ENCODE results near the gene TM2D3. TPM values are rescaled to one million over a fixed set of nuclear protein-coding genes. Genes with fewer than 3 reads are reported as not detected.

Gene TM2D3
- total and polyA plus RNA-seq, 2 experiments from 2014 or later: 26.2 to 36.6 TPM

- TF ChIP-seq ZNF462 (CRISPR knock-in tag; IDR thresholded peaks at IDR 0.05): no peak
- TF ChIP-seq CTCF (conservative IDR thresholded peaks at IDR 0.05; ENCODE audit: low read depth in 2 of 2): no peak
- no peak for TF ChIP-seq EZH2 (IDR thresholded peaks at IDR 0.05; ENCODE audit: low read depth, unreplicated experiment)
Measured at GRCh38 chr15:101696829-101697228, 44.6 kb upstream of the TM2D3 start (continued).

GRCh38 chr15:101694261-101694660 is 42.1 kb upstream of the TM2D3 start:
- H3F3A ChIP-seq (replicated peaks; ENCODE audit: low read depth): no peaks in the 10 kb centered on the region
- no peak overlapping the region for H2AFZ ChIP-seq
- no peak overlapping the region for H3K27ac ChIP-seq (ENCODE audit: low read depth)
- TF ChIP-seq CTCF (conservative IDR thresholded peaks at IDR 0.05; ENCODE audit: low read depth in 2 of 2) (peak; percentile 28 to 60), ZNF331 (CRISPR knock-in tag; IDR thresholded peaks at IDR 0.05; ENCODE audit: low read depth) (no peak)
- H3K9me2 ChIP-seq (ENCODE audit: insufficient read depth): 0 out of 2 replicates have a peak, but pooled peaks cover 6% of the 10 kb centered on the region
- no peak overlapping the region for H3K4me3 ChIP-seq
- DNase-seq (ENCODE audit: low spot score) (peak; percentile 35), ATAC-seq (peak; percentile 75)
- H4K20me1 ChIP-seq (replicated peaks; ENCODE audit: insufficient read depth): no peaks in the 10 kb centered on the region
- peaks cover 12% of the 10 kb centered on the region; the same call in 1 of the 2 replicates for H3K36me3 ChIP-seq (ENCODE audit: insufficient read depth)
- Mint-ChIP-seq H3K4me3 (no peak overlapping the region), H3K27ac (no peak overlapping the region), H3K4me1 (peaks cover 11% of the 10 kb centered on the region; the same call in 2 of the 3 replicates), H3K27me3 (ENCODE audit: insufficient read depth, low read depth, poor library complexity) (no peaks in the 10 kb centered on the region), H3K9me3 (no peaks in the 10 kb centered on the region), H3K36me3 (ENCODE audit: low read depth) (peaks cover 22% of the 10 kb centered on the region)
- H3K79me2 ChIP-seq (replicated peaks; ENCODE audit: insufficient read depth): no peaks in the 10 kb centered on the region
- no peaks in the 10 kb centered on the region for H3K27me3 ChIP-seq (ENCODE audit: insufficient read depth)
- H3K4me2 ChIP-seq: no peak overlapping the region
- no peaks in the 10 kb centered on the region; the same call in 1 of the 2 replicates for H3K4me1 ChIP-seq (ENCODE audit: insufficient read depth)

All from GM23338 (cell line).